T-helper 1 cell treated with Interleukin-12 subunit alpha and Interleukin-12 subunit beta and Interleukin-4 antibody, amounts not matched to agents 30 ng/mL and 1 ng/mL, for 36 hours (primary cell): ENCODE results near the gene ANKRD49. TPM values are rescaled to one million over a fixed set of nuclear protein-coding genes. Genes with fewer than 3 reads are reported as not detected.

Experiments used
- intact Hi-C: fragments of 100-400 bp; cut with micrococcal nuclease; formaldehyde crosslinking; loops from one replicate; pipeline ENCODE4 v1.15.1; 2024
- total RNA-seq: library from RNA; stranded (reverse); gene quantifications from 2 replicates; pipeline ENCODE4 v1.2.3, GENCODE V29; 2022

The ANKRD49 gene
- total RNA-seq, 1 donor from 2014 or later = 25.0 TPM

DNA sequence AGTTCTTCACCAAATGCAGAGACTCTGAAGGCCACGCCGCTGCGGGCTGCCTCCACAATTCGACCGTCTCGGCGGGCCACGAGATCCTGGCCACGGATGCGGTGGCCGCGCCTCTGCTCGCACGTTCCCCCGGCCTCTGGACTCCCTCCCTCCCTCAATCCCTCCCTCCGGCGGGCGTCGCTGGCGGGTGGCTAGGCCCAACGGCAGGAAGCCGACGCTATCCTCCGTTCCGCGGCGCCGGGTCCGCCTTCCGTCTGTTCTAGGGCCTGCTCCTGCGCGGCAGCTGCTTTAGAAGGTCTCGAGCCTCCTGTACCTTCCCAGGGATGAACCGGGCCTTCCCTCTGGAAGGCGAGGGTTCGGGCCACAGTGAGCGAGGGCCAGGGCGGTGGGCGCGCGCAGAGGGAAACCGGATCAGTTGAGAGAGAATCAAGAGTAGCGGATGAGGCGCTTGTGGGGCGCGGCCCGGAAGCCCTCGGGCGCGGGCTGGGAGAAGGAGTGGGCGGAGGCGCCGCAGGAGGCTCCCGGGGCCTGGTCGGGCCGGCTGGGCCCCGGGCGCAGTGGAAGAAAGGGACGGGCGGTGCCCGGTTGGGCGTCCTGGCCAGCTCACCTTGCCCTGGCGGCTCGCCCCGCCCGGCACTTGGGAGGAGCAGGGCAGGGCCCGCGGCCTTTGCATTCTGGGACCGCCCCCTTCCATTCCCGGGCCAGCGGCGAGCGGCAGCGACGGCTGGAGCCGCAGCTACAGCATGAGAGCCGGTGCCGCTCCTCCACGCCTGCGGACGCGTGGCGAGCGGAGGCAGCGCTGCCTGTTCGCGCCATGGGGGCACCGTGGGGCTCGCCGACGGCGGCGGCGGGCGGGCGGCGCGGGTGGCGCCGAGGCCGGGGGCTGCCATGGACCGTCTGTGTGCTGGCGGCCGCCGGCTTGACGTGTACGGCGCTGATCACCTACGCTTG is 50.2 kb downstream of the ANKRD49 start, which contains the start of gene FUT4:
FUT4 (plus strand) TSS at position 227 of the 951 bp plus-strand sequence; CDS start at position 440, 213 bp downstream.
- intact Hi-C loops = loop anchor here (1.0 to 10.0 kb wide), 17 partner anchors 25 to 1846 kb away; partner anchors contain the start of genes AMOTL1, ANKRD49, C11orf54 and CEP295

DNA sequence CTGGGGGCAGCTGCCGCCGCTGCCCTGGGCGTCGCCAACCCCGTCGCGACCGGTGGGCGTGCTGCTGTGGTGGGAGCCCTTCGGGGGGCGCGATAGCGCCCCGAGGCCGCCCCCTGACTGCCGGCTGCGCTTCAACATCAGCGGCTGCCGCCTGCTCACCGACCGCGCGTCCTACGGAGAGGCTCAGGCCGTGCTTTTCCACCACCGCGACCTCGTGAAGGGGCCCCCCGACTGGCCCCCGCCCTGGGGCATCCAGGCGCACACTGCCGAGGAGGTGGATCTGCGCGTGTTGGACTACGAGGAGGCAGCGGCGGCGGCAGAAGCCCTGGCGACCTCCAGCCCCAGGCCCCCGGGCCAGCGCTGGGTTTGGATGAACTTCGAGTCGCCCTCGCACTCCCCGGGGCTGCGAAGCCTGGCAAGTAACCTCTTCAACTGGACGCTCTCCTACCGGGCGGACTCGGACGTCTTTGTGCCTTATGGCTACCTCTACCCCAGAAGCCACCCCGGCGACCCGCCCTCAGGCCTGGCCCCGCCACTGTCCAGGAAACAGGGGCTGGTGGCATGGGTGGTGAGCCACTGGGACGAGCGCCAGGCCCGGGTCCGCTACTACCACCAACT is 51.0 kb downstream of the ANKRD49 start:
- intact Hi-C loops = loop anchor here (1.0 to 10.0 kb wide), 10 partner anchors 71 to 1846 kb away; partner anchors contain the start of genes AMOTL1, CEP295, CEP57 and JRKL

DNA sequence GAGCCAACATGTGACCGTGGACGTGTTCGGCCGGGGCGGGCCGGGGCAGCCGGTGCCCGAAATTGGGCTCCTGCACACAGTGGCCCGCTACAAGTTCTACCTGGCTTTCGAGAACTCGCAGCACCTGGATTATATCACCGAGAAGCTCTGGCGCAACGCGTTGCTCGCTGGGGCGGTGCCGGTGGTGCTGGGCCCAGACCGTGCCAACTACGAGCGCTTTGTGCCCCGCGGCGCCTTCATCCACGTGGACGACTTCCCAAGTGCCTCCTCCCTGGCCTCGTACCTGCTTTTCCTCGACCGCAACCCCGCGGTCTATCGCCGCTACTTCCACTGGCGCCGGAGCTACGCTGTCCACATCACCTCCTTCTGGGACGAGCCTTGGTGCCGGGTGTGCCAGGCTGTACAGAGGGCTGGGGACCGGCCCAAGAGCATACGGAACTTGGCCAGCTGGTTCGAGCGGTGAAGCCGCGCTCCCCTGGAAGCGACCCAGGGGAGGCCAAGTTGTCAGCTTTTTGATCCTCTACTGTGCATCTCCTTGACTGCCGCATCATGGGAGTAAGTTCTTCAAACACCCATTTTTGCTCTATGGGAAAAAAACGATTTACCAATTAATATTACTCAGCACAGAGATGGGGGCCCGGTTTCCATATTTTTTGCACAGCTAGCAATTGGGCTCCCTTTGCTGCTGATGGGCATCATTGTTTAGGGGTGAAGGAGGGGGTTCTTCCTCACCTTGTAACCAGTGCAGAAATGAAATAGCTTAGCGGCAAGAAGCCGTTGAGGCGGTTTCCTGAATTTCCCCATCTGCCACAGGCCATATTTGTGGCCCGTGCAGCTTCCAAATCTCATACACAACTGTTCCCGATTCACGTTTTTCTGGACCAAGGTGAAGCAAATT is 51.7 kb downstream of the ANKRD49 start:
- intact Hi-C loops = loop anchor here (2.0 to 10.0 kb wide), 2 partner anchors 219 to 685 kb away; partner anchors contain the start of genes AMOTL1 and SESN3

DNA sequence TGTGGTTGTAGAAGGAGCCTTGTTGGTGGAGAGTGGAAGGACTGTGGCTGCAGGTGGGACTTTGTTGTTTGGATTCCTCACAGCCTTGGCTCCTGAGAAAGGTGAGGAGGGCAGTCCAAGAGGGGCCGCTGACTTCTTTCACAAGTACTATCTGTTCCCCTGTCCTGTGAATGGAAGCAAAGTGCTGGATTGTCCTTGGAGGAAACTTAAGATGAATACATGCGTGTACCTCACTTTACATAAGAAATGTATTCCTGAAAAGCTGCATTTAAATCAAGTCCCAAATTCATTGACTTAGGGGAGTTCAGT is 52.3 kb downstream of the ANKRD49 start:
- intact Hi-C loops = loop anchor here (10.0 kb wide), 1 partner anchor 219 kb away; the partner anchor contains the start of gene AMOTL1

GRCh38 chr11:94546886-94547285 is 53.1 kb downstream of the ANKRD49 start:
- intact Hi-C loops = loop anchor here (10.0 kb wide), 1 partner anchor 218 kb away; the partner anchor contains the start of gene AMOTL1

GRCh38 chr11:94549146-94549545 is 55.4 kb downstream of the ANKRD49 start:
- intact Hi-C loops = loop anchor here (10.0 kb wide), 1 partner anchor 216 kb away; the partner anchor contains the start of gene AMOTL1

Other genes starting within 250 kb of the ANKRD49 start
- gene IZUMO1R, start 189.4 kb upstream of the ANKRD49 start, total RNA-seq = not detected in 2 replicates
- gene GPR83, start 92.6 kb upstream of the ANKRD49 start, total RNA-seq = 0.05 and 0.10 TPM in 2 replicates
- 35.8 and 36.4 TPM in 2 replicates for gene MRE11, start 140 bp upstream of the ANKRD49 start, total RNA-seq
- gene C11orf97, start 18.5 kb downstream of the ANKRD49 start, total RNA-seq = not detected in 2 replicates
- gene FUT4, start 49.9 kb downstream of the ANKRD49 start, total RNA-seq = 7.1 and 7.5 TPM in 2 replicates
- gene PIWIL4, start 73.4 kb downstream of the ANKRD49 start, total RNA-seq = 0.69 and 1.0 TPM in 2 replicates